Uterus (tissue), 4 donors: Measurements from ENCODE around the gene KRT85. TPM values are rescaled to one million over a fixed set of nuclear protein-coding genes. Genes with fewer than 3 reads are reported as not detected.

Experiments used
- DNase-seq, 2 donors: peaks; one replicate each; pipeline ENCODE4 v3.0.0-alpha.2; 2019 to 2020
- H3K27ac ChIP-seq, 2 donors: fragments of 200-600 bp; sonication (generic); 1 replicate in 1 of 2; 2 replicates in 1 of 2; pipeline ENCODE4 v1.5.1; 2016 to 2018
- H3K27me3 ChIP-seq, 2 donors: fragments of 200-600 bp; sonication (generic); one replicate each; pipeline ENCODE4 v1.5.1; 2018 to 2019; ENCODE audit warnings: control low read depth in 1 of 2
- H3K36me3 ChIP-seq, 2 donors: fragments of 200-600 bp; sonication (generic); one replicate each; pipeline ENCODE4 v1.5.1; 2019; ENCODE audit warnings: control low read depth in 1 of 2
- H3K4me1 ChIP-seq, 2 donors: fragments of 200-600 bp; sonication (generic); one replicate each; pipeline ENCODE4 v1.5.1; 2018 to 2019; ENCODE audit warnings: control low read depth in 1 of 2
- H3K4me3 ChIP-seq, 2 donors: fragments of 200-600 bp; sonication (generic); 1 replicate in 1 of 2; 2 replicates in 1 of 2; pipeline ENCODE4 v1.5.1; 2018 to 2019; ENCODE audit warnings: mild to moderate bottlenecking in 1 of 2
- H3K9me3 ChIP-seq, 2 donors: fragments of 200-600 bp; sonication (generic); one replicate each; pipeline ENCODE4 v1.5.1; 2019; ENCODE audit warnings: control low read depth in 1 of 2
- CTCF ChIP-seq, 4 experiments: fragments of 200-600 bp in 2 of 4; fragments of 450-650 bp in 2 of 4; sonication (generic) in 2 of 4; IDR thresholded peaks; one replicate each; pipeline ENCODE4 v1.5.1; 2016 to 2019; ENCODE audit warnings: antibody characterized with exemption in 4 of 4, mild to moderate bottlenecking in 2 of 4, moderate library complexity in 1 of 4
- POLR2A ChIP-seq, 2 donors: fragments of 450-650 bp; IDR thresholded peaks; one replicate each; pipeline ENCODE4 v1.6.1; 2016; ENCODE audit warnings: antibody characterized with exemption in 2 of 2, mild to moderate bottlenecking in 1 of 2, moderate library complexity in 1 of 2
- intact Hi-C: fragments of 100-400 bp; cut with DNase I; formaldehyde crosslinking; loops from one replicate; pipeline ENCODE4 v1.15.1; 2023; ENCODE audit warnings: low total_unique reads
- total RNA-seq, 4 donors: library from RNA; depleted of rRNA in 3 of 4; stranded (reverse); fragments of >200 nt in 3 of 4; gene quantifications; one replicate each; pipeline versions ENCODE4 v1.1.0 to v1.2.4, GENCODE V29; 2014 to 2023
- donor health status: DM: yes; HTN: yes; CAD: no.

Gene KRT85
- total RNA-seq, 4 donors from 2014 or later: 0.76 TPM; not detected in 3

GRCh38 chr12:52336641-52337040, 30.6 kb downstream of the KRT85 start:
- Histone ChIP-seq H3K27ac (no peak overlapping the region), H3K4me3 (no peak overlapping the region), H3K4me1 (no peaks in the 10 kb centered on the region), H3K27me3 (no peaks in the 10 kb centered on the region), H3K9me3 (peaks cover 0 to 4% of the 10 kb centered on the region in 2 donors), H3K36me3 (no peaks in the 10 kb centered on the region)
- no peak for DNase-seq
- intact Hi-C loops: no loop called here
- no peak for TF ChIP-seq POLR2A (IDR thresholded peaks at IDR 0.05)
- no peak for TF ChIP-seq CTCF (IDR thresholded peaks at IDR 0.05)

GRCh38 chr12:52335598-52336262, 31.6 kb downstream of the KRT85 start:
- intact Hi-C loops: no loop called here
- Histone ChIP-seq H3K9me3 (peaks cover 0 to 4% of the 10 kb centered on the region in 2 donors), H3K4me1 (no peaks in the 10 kb centered on the region), H3K27me3 (no peaks in the 10 kb centered on the region), H3K36me3 (no peaks in the 10 kb centered on the region), H3K4me3 (no peak overlapping the region), H3K27ac (no peak overlapping the region)
- TF ChIP-seq CTCF (IDR thresholded peaks at IDR 0.05): no peak
- TF ChIP-seq POLR2A (IDR thresholded peaks at IDR 0.05): no peak
- DNase-seq: no peak

GRCh38 chr12:52334185-52334584, 33.1 kb downstream of the KRT85 start:
- Histone ChIP-seq H3K9me3 (peaks cover 0 to 4% of the 10 kb centered on the region in 2 donors), H3K27ac (no peak overlapping the region), H3K36me3 (no peaks in the 10 kb centered on the region), H3K4me1 (no peaks in the 10 kb centered on the region), H3K4me3 (no peak overlapping the region), H3K27me3 (no peaks in the 10 kb centered on the region)
- TF ChIP-seq CTCF (IDR thresholded peaks at IDR 0.05) (no peak), POLR2A (IDR thresholded peaks at IDR 0.05) (no peak)
- DNase-seq: no peak
- intact Hi-C loops: no loop called here

- DNase-seq: no peak
Measured at GRCh38 chr12:52333321-52333720, 34.0 kb downstream of the KRT85 start.

More at GRCh38 chr12:52333321-52333720, 34.0 kb downstream of the KRT85 start:
- intact Hi-C loops: no loop called here
- H3K4me3 ChIP-seq: no peak overlapping the region
- no peaks in the 10 kb centered on the region for H3K27me3 ChIP-seq
- H3K27ac ChIP-seq: no peak overlapping the region
- H3K36me3 ChIP-seq: no peaks in the 10 kb centered on the region
- no peak for TF ChIP-seq POLR2A (IDR thresholded peaks at IDR 0.05)
- TF ChIP-seq CTCF (IDR thresholded peaks at IDR 0.05): no peak
- H3K4me1 ChIP-seq: no peaks in the 10 kb centered on the region
- H3K9me3 ChIP-seq: peaks cover 0 to 4% of the 10 kb centered on the region in 2 donors
